SK-N-SH treated with all-trans-retinoic acid at 6 μM for 48 hours (cell line): ENCODE results near the gene RNF207.

ENCODE experiments used
- ARNTL ChIP-seq: fragments of 450-650 bp; formaldehyde crosslinking; IDR thresholded peaks from 2 replicates; pipeline ENCODE4 v1.5.0; 2020; ENCODE audit warnings: low read depth, mild to moderate bottlenecking, moderate library complexity, borderline replicate concordance
- OSR1 ChIP-seq: fragments of 250-450 bp; sonication (Bioruptor Pico); IDR thresholded peaks from 2 replicates; pipeline ENCODE4 v1.8.0; 2022; ENCODE audit warnings: moderate library complexity, mild to moderate bottlenecking, inconsistent platforms
- PATZ1 ChIP-seq: fragments of 250-450 bp; sonication (Bioruptor Pico); IDR thresholded peaks from 2 replicates; pipeline ENCODE4 v1.8.0; 2020; ENCODE audit warnings: mild to moderate bottlenecking, moderate library complexity, borderline replicate concordance
- PPARA ChIP-seq: fragments of 250-450 bp; sonication (Bioruptor Pico); IDR thresholded peaks from 2 replicates; pipeline ENCODE4 v1.5.0; 2020; ENCODE audit warnings: mild to moderate bottlenecking, borderline replicate concordance
- RARB ChIP-seq: fragments of 250-450 bp; sonication (Bioruptor Pico); IDR thresholded peaks from 2 replicates; pipeline ENCODE4 v1.8.0; 2021; ENCODE audit warnings: mild to moderate bottlenecking, moderate library complexity
- SNAI2 ChIP-seq: fragments of 250-450 bp; sonication (Bioruptor Pico); IDR thresholded peaks from 2 replicates; pipeline ENCODE4 v1.5.0; 2020; ENCODE audit warnings: mild to moderate bottlenecking, moderate library complexity
- TOX ChIP-seq: fragments of 250-450 bp; sonication (Bioruptor Pico); IDR thresholded peaks from 2 replicates; pipeline ENCODE4 v1.8.0; 2021; ENCODE audit warnings: mild to moderate bottlenecking, moderate library complexity, borderline replicate concordance
- TSHZ2 ChIP-seq: fragments of 250-450 bp; sonication (Bioruptor Pico); IDR thresholded peaks from 2 replicates; pipeline ENCODE4 v1.5.0; 2020; ENCODE audit warnings: mild to moderate bottlenecking, moderate library complexity
- ZFP30 ChIP-seq: fragments of 450-650 bp; formaldehyde crosslinking; IDR thresholded peaks from 2 replicates; pipeline ENCODE4 v1.5.0; 2022; ENCODE audit warnings: mild to moderate bottlenecking, moderate library complexity
- ZNF8 ChIP-seq: fragments of 450-650 bp; formaldehyde crosslinking; IDR thresholded peaks from 2 replicates; pipeline ENCODE4 v1.5.0; 2020; ENCODE audit warnings: mild to moderate bottlenecking, moderate library complexity
- TF ChIP-seq, protein P1 (sequence below): fragments of 250-450 bp; sonication (Bioruptor Pico); IDR thresholded peaks from 2 replicates; pipeline ENCODE4 v1.8.0; 2021; ENCODE audit warnings: low read depth, mild to moderate bottlenecking, moderate library complexity, borderline replicate concordance
- TF ChIP-seq, protein P2 (sequence below): fragments of 250-450 bp; sonication (Bioruptor Pico); IDR thresholded peaks from 2 replicates; pipeline ENCODE4 v1.5.1; 2020; ENCODE audit warnings: low read depth, mild to moderate bottlenecking, moderate library complexity

DNA sequence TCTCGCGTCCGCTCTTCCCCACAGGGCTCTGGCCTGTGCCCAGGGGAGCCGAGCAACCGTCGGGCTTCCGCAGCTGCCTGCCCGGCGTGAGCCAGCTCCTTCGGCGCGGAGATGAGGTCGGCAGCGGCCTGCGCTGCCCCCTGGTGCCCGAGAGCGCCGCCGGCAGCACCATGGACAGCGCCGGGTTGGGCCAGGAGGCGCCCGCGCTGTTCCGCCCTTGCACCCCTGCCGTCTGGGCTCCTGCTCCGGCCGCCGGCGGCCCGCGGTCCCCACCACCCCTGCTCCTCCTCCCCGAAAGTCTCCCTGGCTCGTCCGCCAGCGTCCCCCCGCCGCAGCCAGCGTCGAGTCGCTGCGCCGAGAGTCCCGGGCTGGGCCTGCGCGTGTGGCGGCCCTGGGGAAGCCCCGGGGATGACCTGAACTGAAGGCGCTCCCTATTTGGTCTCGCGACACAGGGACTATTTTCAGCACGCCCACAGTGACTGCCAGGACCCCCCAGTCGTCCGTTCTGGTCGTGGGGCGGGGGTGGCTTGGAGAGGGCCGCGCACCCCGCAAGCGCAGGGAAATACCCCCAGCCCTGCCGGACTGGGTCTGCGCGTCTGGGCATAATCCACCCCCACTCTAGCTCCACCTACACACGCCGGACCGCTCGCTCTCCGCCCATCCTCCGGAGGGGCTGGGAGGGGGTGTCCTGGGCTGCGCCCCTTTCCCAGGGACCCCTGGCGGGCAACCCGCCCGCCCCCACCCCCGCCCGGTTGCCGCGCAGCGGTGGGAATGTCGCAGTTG, 39.4 kb downstream of the RNF207 start:
- TF ChIP-seq ARNTL (CRISPR knock-in tag) (no peak), ZFP30 (no peak), PATZ1 (no peak), TSHZ2 (CRISPR knock-in tag) (no peak), RARB (CRISPR knock-in tag) (no peak), PPARA (0 out of 2 replicates have a peak, but pooled peaks have one; percentile 33), SNAI2 (CRISPR knock-in tag) (peak; percentile 69; the same call in 1 of the 2 replicates), TOX (CRISPR knock-in tag) (no peak), ZNF8 (no peak), OSR1 (CRISPR knock-in tag) (no peak)
- TF ChIP-seq, protein P1, sequence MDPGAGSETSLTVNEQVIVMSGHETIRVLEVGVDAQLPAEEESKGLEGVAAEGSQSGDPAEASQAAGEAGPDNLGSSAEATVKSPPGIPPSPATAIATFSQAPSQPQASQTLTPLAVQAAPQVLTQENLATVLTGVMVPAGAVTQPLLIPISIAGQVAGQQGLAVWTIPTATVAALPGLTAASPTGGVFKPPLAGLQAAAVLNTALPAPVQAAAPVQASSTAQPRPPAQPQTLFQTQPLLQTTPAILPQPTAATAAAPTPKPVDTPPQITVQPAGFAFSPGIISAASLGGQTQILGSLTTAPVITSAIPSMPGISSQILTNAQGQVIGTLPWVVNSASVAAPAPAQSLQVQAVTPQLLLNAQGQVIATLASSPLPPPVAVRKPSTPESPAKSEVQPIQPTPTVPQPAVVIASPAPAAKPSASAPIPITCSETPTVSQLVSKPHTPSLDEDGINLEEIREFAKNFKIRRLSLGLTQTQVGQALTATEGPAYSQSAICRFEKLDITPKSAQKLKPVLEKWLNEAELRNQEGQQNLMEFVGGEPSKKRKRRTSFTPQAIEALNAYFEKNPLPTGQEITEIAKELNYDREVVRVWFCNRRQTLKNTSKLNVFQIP (CRISPR knock-in tag), result no peak
- TF ChIP-seq, protein P2, sequence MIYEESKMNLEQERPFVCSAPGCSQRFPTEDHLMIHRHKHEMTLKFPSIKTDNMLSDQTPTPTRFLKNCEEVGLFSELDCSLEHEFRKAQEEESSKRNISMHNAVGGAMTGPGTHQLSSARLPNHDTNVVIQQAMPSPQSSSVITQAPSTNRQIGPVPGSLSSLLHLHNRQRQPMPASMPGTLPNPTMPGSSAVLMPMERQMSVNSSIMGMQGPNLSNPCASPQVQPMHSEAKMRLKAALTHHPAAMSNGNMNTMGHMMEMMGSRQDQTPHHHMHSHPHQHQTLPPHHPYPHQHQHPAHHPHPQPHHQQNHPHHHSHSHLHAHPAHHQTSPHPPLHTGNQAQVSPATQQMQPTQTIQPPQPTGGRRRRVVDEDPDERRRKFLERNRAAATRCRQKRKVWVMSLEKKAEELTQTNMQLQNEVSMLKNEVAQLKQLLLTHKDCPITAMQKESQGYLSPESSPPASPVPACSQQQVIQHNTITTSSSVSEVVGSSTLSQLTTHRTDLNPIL (CRISPR knock-in tag), result no peak
